ENCODE measurements around the gene TLE4.

GRCh38 chr9:79581388-79581787 is 9.6 kb downstream of the TLE4 start:
- TF ChIP-seq CTCF (IDR thresholded peaks at IDR 0.05) (no peak), POLR2A (IDR thresholded peaks at IDR 0.05) (no peak)

Measured in Peyer's patch (tissue), 4 donors.